Aorta (tissue), 5 donors: ENCODE measurements around the gene MRPS11. TPM values are rescaled to one million over a fixed set of nuclear protein-coding genes. Genes with fewer than 3 reads are reported as not detected.

Experiments
- ATAC-seq: fragments of 200-7000 bp; cut with Tn5 transposase; one replicate; pipeline ENCODE4 v1.9.1; 2022; ENCODE audit warnings: moderate library complexity; ENCODE audit not compliant: low FRiP score
- DNase-seq, 2 donors: peaks; one replicate each; pipeline ENCODE4 v3.0.0-alpha.2; 2020
- H3K27ac ChIP-seq, 2 donors: one replicate each; pipeline ENCODE4 v1.5.1; 2013; ENCODE audit warnings: low read length in 2 of 2, mild to moderate bottlenecking in 2 of 2, moderate library complexity in 2 of 2, control low read depth in 1 of 2, inconsistent platforms in 1 of 2, low read depth in 1 of 2
- H3K27me3 ChIP-seq, 2 donors: one replicate each; pipeline ENCODE4 v1.6.1; 2013; ENCODE audit warnings: control low read depth in 1 of 2, low read length in 1 of 2, mild to moderate bottlenecking in 1 of 2, moderate library complexity in 1 of 2; ENCODE audit not compliant: insufficient read depth in 2 of 2, control insufficient read depth in 1 of 2
- H3K36me3 ChIP-seq, 2 donors: one replicate each; pipeline ENCODE4 v1.6.1; 2013; ENCODE audit warnings: control low read depth in 1 of 2, low read length in 1 of 2, mild to moderate bottlenecking in 1 of 2; ENCODE audit not compliant: insufficient read depth in 2 of 2, control insufficient read depth in 1 of 2
- H3K4me1 ChIP-seq, 2 donors: one replicate each; pipeline ENCODE4 v1.6.1; 2013; ENCODE audit warnings: low read length in 2 of 2, control low read depth in 1 of 2, mild to moderate bottlenecking in 1 of 2, moderate library complexity in 1 of 2; ENCODE audit not compliant: insufficient read depth in 2 of 2, control insufficient read depth in 1 of 2
- H3K4me3 ChIP-seq, 2 donors: one replicate each; pipeline ENCODE4 v1.5.1; 2013; ENCODE audit warnings: low read length in 2 of 2, control low read depth in 1 of 2, mild to moderate bottlenecking in 1 of 2
- H3K9me3 ChIP-seq: one replicate; pipeline ENCODE4 v1.6.1; 2013; ENCODE audit warnings: mild to moderate bottlenecking, low read length; ENCODE audit not compliant: control insufficient read depth
- WGBS, 2 donors: extraction: QIAGEN DNeasy Blood & Tissue Kit; methylation state at CpG; one replicate each; pipeline ENCODE4 v1.1.7; 2013; 5-methylcytosine and 5-hydroxymethylcytosine counted together
- intact Hi-C, 2 donors: fragments of 100-400 bp; cut with DNase I; formaldehyde crosslinking; loops; one replicate each; pipeline versions ENCODE4 v1.14.2 to v1.15.0; 2022
- polyA plus RNA-seq, 2 donors: library from polyadenylated mRNA; stranded (reverse); fragments of 200-250 nt; gene quantifications; one replicate each; pipeline ENCODE4 v1.2.3, GENCODE V29; 2013
- total RNA-seq, 2 donors: library from RNA; stranded (reverse); fragmentation: NEBNext Ultra II Directional; extraction: Animal tissue kit (Norgen Biotek cat#: 25700); gene quantifications; one replicate each; pipeline ENCODE4 v1.2.1, GENCODE V29; 2021
- donor health status: healthy with polysubstance abuse.
- donor health status: Bipolar disorder and iron deficiency.
- donor health status: DM: no; HTN: no; CAD: no.
- donor health status: DM: no; HTN: no; CAD: no.
- donor health status: DM: yes; HTN: yes; CAD: no.

The MRPS11 gene
- total and polyA plus RNA-seq, 4 donors: 24.9 to 42.4 (median 30.8) TPM

GRCh38 chr15:88477904-88478303 lies 10.4 kb downstream of the MRPS11 start:
- H3K27ac ChIP-seq: no peak overlapping the region
- no peaks in the 10 kb centered on the region for H3K27me3 ChIP-seq
- DNase-seq (no peak), ATAC-seq (no peak)
- peaks cover 2 to 5% of the 10 kb centered on the region in 2 donors for H3K36me3 ChIP-seq
- WGBS, 2 donors: 88% methylated on average over 5 of the region's 5 CpGs
- intact Hi-C loops: no loop called here
- H3K9me3 ChIP-seq: no peaks in the 10 kb centered on the region
- H3K4me1 ChIP-seq: no peaks in the 10 kb centered on the region
- H3K4me3 ChIP-seq: no peak overlapping the region

- Histone ChIP-seq H3K4me3 (no peak overlapping the region), H3K9me3 (no peaks in the 10 kb centered on the region), H3K4me1 (no peaks in the 10 kb centered on the region), H3K27me3 (no peaks in the 10 kb centered on the region), H3K27ac (no peak overlapping the region), H3K36me3 (peaks cover 2 to 5% of the 10 kb centered on the region in 2 donors)
- WGBS, 2 donors: 79 to 84% methylated on average over 3 of the region's 3 CpGs
- DNase-seq (no peak), ATAC-seq (no peak)
- intact Hi-C loops: no loop called here
Measured at GRCh38 chr15:88479169-88479568, 11.7 kb downstream of the MRPS11 start.

DNA sequence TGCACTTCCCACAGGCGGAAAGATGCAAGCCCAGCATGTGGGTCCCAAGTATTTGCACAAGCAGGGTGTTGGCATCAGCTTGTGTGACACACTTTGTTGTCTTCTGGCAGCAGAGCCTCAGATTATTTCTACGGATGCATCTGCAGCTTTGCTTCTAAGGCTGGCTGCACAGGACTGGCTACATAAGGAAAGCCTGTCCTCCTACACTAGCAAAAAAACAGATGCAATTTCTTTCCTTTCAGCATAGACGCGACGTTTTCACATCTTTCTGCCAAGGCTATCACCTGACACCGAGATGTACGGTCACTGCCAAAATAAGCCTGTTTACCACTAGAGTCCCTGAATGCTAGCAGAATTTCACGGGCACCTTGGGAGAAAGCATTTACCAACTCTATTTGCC lies 13.5 kb downstream of the MRPS11 start:
- DNase-seq: no peak
- no peaks in the 10 kb centered on the region for H3K4me1 ChIP-seq
- no peak overlapping the region for H3K4me3 ChIP-seq
- no peaks in the 10 kb centered on the region for H3K27me3 ChIP-seq
- peaks cover 0 to 3% of the 10 kb centered on the region in 2 donors for H3K36me3 ChIP-seq
- intact Hi-C loops: no loop called here
- WGBS, 2 donors: 61 to 66% methylated on average over 8 of the region's 8 CpGs
- ATAC-seq: no peak
- no peaks in the 10 kb centered on the region for H3K9me3 ChIP-seq
- H3K27ac ChIP-seq: no peak overlapping the region

DNA sequence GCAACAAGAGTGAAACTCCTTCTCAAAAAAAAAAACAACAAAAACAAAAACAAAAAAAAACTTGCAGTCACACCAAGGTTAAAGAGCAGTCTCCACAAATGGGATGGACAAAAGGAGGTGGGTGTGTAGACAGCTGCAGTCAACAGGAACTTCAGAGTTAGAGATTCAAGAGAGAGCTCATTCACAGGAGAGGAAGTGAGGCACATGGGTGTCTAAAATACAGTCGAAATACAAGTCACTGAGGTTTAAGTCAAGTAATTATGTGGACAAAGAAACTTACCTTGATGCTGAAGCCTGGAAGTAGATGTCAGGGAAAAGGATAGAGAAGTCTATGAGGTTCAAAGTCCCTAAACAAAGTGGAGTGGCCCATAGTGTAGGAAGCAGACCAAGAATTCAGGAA lies 14.8 kb downstream of the MRPS11 start:
- Histone ChIP-seq H3K27ac (no peak overlapping the region), H3K27me3 (no peaks in the 10 kb centered on the region), H3K4me3 (no peak overlapping the region), H3K36me3 (peaks cover 0 to 3% of the 10 kb centered on the region in 2 donors), H3K4me1 (no peaks in the 10 kb centered on the region), H3K9me3 (no peaks in the 10 kb centered on the region)
- WGBS, 2 donors: 73 to 78% methylated on average over 1 of the region's 1 CpG
- ATAC-seq (no peak), DNase-seq (no peak)
- intact Hi-C loops: no loop called here

DNA sequence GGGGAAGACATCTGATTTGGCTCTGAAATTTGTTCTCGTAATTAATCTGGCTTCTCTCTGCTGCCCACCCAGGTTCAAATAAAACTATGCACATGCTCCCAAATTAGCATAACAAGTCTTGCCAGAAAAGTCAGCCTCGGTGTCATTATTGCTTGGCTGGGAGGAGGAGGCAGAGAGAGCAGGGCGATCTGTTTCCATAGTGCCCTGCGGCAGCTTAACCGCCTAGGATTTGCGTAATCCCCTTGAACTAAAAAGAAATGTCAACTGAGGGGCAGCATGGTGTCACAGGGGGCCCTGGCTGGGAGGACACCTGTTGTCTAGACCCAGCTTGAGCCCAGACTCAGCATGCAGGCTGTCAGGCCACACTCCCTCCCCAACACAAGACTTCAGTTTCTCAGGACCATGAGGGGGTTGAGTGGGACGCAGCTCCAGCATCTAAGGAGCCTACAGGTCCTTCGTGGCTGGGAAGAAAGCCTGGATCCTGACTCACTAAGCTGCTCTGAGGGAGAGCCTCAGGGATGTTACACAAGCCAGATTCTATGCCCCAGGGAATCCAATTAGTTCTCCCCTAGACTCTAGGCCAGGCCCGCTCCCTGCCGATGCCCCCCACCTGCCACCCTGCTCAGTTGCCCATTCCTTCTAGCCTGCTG lies 17.3 kb downstream of the MRPS11 start:
- H3K36me3 ChIP-seq: peaks cover 0 to 3% of the 10 kb centered on the region in 2 donors
- H3K9me3 ChIP-seq: no peaks in the 10 kb centered on the region
- no peak overlapping the region for H3K27ac ChIP-seq
- 38 to 41% methylated on average over 10 of the region's 10 CpGs for WGBS, 2 donors
- H3K27me3 ChIP-seq: no peaks in the 10 kb centered on the region
- H3K4me3 ChIP-seq: no peak overlapping the region
- intact Hi-C loops: no loop called here
- ATAC-seq (no peak), DNase-seq (no peak)
- no peaks in the 10 kb centered on the region for H3K4me1 ChIP-seq

DNA sequence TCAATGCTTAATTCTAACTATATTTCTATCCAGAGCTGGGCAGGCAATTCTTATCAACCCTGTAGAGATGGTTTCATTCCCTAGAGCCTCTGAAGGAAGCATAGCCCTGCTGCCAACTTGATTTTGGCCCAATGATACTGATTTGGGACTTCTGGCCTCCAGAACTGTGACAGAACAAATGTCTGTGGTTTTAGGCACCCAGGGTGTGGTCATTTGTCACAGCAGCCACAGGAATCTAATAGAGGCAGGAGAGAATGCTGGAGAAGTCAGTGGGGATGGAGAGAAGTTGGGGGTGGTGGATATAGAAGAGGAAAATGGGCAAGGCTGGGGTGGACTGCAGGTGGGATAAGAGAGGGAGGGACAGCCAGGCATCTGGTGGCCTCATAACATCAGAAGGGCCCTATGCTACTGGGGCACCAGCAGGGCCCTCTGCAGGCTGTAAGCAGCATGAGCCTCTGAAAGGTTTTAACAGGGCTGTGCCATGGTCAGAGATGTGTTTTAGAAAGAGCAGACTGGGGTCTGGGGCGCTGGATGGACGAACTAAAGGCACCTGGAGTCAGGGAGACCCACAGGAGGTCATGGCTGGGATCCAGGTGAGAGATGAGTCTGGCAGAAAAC lies 19.8 kb downstream of the MRPS11 start:
- Histone ChIP-seq H3K27me3 (no peaks in the 10 kb centered on the region), H3K4me3 (no peak overlapping the region), H3K4me1 (no peaks in the 10 kb centered on the region), H3K9me3 (no peaks in the 10 kb centered on the region), H3K36me3 (no peaks in the 10 kb centered on the region), H3K27ac (no peak overlapping the region)
- 58 to 77% methylated on average over 2 of the region's 2 CpGs for WGBS, 2 donors
- no peak for DNase-seq
- ATAC-seq: no peak
- intact Hi-C loops: no loop called here

DNA sequence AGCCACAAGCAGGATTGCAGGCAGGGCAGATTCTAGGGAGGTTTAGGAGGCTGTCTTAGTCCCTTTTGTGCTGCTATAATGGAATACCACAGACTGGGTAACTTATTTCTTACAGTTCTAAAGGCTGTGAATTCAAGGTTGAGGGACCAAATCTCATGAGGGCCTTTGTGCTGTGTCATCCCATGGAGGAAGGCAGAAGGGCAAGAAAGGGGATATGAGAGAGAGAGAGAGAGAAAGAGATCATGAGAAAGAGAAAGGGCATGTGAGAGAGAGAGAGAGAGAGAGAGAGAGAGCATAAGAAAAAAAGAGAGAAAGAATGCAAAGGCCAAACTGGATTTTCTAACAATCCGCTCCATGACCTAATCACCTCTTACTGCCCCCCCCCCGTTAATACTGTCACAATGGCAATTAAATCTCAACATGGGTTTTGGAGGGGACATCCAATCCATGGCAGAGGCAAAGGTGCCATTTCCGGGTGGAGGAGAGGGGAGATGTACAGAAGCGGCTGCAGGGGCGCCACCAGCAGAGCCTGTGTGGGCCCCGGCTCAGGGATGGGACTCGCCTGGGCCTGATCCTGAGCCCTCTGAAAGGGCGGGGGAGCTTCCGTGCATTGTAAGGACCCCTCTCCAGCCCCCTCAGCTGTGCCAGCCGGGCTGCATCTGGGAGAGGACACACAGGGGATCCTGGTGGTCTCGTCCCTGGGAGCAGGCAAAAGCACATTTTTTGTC lies 20.5 kb downstream of the MRPS11 start:
- no peak for DNase-seq
- no peaks in the 10 kb centered on the region for H3K9me3 ChIP-seq

DNA sequence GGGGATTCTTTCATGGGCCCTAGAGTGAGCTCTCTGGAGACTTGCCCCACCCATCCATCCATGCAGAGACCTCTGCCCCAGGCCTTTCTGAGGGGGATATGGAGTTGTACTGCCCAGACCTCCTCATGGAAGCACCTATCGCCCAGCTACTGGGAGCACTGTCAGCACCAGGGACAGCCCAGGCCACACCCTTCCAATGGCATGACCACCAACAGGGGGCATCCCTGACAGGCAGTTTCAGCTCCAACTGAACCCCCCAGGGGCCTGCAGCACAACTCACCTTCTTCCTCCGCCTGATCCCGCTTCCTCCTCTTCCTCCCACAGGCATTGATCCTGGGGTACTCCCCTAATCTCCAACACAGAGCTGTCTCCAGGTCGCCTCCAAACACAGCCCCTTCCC lies 21.8 kb downstream of the MRPS11 start:
- intact Hi-C loops: no loop called here
- H3K4me3 ChIP-seq: no peak overlapping the region
- WGBS, 2 donors: 81 to 85% methylated on average over 4 of the region's 4 CpGs
- no peaks in the 10 kb centered on the region for H3K9me3 ChIP-seq
- H3K27ac ChIP-seq: no peak overlapping the region
- no peak for DNase-seq
- H3K4me1 ChIP-seq: no peaks in the 10 kb centered on the region
- no peaks in the 10 kb centered on the region for H3K27me3 ChIP-seq
- no peaks in the 10 kb centered on the region for H3K36me3 ChIP-seq
- ATAC-seq: no peak

More for the DNA sequence above, 20.5 kb downstream of the MRPS11 start:
- Histone ChIP-seq H3K4me3 (no peak overlapping the region), H3K27me3 (no peaks in the 10 kb centered on the region), H3K27ac (no peak overlapping the region), H3K36me3 (no peaks in the 10 kb centered on the region), H3K4me1 (no peaks in the 10 kb centered on the region)
- no peak for ATAC-seq
- WGBS, 2 donors: 58 to 65% methylated on average over 11 of the region's 11 CpGs
- intact Hi-C loops: no loop called here

GRCh38 chr15:88490036-88490435 lies 22.5 kb downstream of the MRPS11 start:
- H3K9me3 ChIP-seq: no peaks in the 10 kb centered on the region
- H3K27ac ChIP-seq: no peak overlapping the region
- intact Hi-C loops: no loop called here
- H3K27me3 ChIP-seq: no peaks in the 10 kb centered on the region
- no peak for DNase-seq
- 87 to 88% methylated on average over 3 of the region's 3 CpGs for WGBS, 2 donors
- H3K4me3 ChIP-seq: no peak overlapping the region
- no peaks in the 10 kb centered on the region for H3K36me3 ChIP-seq
- ATAC-seq: no peak
- H3K4me1 ChIP-seq: no peaks in the 10 kb centered on the region
